GM10266 (cell line): ENCODE measurements around the gene SPNS2.
A peak's percentile ranks its signal among the peaks of the same experiment; 100 is the strongest.

Experiments
- DNase-seq: peaks from one replicate; pipeline ENCODE4 v3.0.0; 2012; ENCODE audit errors: extremely low spot score
- CTCF ChIP-seq: IDR thresholded peaks from 2 replicates; pipeline ENCODE4 v1.5.1; 2012; ENCODE audit warnings: mild to moderate bottlenecking, low read depth; ENCODE audit not compliant: control insufficient read depth, insufficient read depth; ENCODE audit errors: missing control alignments

Gene SPNS2

GRCh38 chr17:4560421-4560820 lies 61.7 kb downstream of the SPNS2 start, which contains the start of gene GGT6:
GGT6 (minus strand) TSS chr17:4560577; CDS start chr17:4560521, 56 bp downstream.
- no peak for TF ChIP-seq CTCF
- no peak for DNase-seq

GRCh38 chr17:4560837-4561256 lies 62.2 kb downstream of the SPNS2 start:
- DNase-seq = no peak
- TF ChIP-seq CTCF = no peak

GRCh38 chr17:4562015-4562969 lies 63.6 kb downstream of the SPNS2 start:
- TF ChIP-seq CTCF = no peak
- DNase-seq = no peak

- TF ChIP-seq CTCF = peak; percentile 79
- DNase-seq = peak; percentile 76
Measured at GRCh38 chr17:4565209-4566141, 66.8 kb downstream of the SPNS2 start.

GRCh38 chr17:4566785-4567184 lies 68.1 kb downstream of the SPNS2 start:
- peak; percentile 73 for TF ChIP-seq CTCF
- peak; percentile 76 for DNase-seq

- TF ChIP-seq CTCF = no peak
Measured at GRCh38 chr17:4569591-4569990, 70.9 kb downstream of the SPNS2 start.

More at GRCh38 chr17:4569591-4569990, 70.9 kb downstream of the SPNS2 start:
- no peak for DNase-seq
